Stimulated activated CD8-positive, alpha-beta memory T cell treated with anti-CD3 and anti-CD28 coated beads, Interleukin-7, amount 100 ng/mL, for 1 hour (primary cell): ENCODE data around the gene FMN1.
"Not testable (repeated sequence)": the region's sequence is repeated elsewhere in the genome, so short reads cannot be mapped to it uniquely, and the experiment has no call there.

Experiments
- DNase-seq, 2 donors: peaks; one replicate each; pipeline ENCODE4 v3.0.0-alpha.2; 2020; ENCODE audit warnings: low read depth in 2 of 2

FMN1 gene

GRCh38 chr15:33091983-33092693 is 102.4 kb downstream of the FMN1 start:
- no peak for DNase-seq

DNA sequence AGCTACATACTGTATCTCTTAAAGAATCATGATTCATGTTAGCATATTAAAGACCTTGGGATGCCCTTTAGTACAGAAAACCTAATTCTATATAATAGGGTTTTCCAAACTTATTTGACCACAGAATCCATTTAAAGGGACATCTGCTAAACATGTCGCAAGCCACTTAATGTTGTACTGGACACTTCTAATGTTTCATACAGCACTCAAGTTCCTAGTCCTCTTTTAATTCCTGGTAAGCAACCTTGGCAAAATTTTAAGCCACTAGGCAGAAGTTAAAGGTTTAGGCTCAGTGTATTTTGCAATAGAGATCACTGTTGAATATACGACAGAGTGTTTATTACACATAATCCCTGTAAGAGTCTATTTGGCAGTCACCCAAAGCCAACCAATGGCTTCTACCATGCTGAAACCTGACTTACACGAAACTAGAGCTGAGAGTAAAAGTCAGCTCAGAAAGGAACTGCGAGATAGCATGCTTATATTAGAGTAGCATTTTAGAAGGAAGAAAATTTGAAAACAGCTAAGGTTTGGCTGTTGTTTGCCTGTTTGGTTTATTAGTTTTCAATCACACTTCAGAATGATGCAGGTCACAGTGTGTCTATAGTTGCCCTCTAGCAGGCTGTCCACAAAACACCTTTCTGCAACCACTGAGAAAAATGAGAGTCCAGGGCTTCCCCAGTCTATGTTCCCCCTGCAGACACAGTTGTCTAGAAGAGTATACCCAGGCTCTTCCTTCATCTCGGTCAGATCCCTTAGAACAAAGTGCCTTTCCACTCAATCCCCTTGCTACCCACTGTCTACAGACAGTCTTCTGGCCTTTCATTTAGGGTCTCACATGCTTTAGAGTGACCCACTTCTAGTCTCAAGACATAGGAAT is 104.4 kb downstream of the FMN1 start:
- DNase-seq, result no peak

DNA sequence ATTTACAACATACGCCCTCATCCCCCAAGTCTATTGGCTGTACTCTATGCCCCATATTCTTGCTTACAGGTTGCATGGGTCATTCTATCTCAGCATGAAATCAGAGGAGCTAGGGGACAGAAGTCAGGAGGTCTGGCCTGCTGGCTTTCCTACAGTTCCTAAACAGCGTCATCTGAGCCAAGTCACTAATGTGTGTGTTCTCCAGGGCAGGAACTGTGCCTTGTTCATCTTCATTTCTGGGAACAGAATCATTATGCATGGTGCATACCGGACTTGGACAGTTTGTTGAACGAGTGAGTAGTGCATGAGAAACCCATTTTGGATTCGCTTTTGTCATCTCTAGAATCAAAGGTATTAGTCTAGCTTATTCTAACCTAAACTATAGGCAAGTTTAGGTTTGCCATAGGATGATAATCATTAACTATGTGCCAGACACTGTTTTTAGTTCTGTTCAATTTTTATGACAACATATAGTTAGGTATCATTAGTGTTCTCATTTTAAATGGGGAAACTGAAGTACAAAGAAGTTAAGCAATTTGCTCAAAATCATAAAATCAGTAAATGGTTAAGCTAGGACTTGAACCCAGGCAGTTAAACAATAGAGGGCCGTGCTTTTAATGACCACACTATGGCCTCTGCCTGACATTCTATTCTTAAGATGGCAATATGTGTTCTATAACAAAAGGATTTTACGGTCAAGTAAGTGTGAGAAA is 105.2 kb downstream of the FMN1 start:
- no peak for DNase-seq

- no peak for DNase-seq
Observed at GRCh38 chr15:33086500-33087121, 107.9 kb downstream of the FMN1 start.

DNA sequence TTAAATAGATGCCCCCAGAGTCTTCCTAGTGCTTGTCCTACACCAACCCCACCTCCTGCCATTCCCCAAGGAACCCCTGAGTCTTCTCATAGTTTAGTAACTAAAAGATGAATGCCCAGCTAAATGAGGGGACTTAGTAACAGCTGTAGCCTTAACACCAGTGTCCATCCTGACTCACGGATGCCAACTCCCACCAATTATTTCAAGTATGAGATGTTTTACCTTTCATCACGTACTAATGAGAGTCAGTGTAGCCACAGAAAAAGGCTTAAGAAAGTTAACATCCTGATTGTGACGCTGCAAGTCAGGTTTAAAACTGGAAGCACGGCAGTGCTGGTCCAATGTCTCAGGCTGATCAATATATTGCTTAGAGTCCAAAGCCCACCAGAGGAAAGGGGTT is 109.9 kb downstream of the FMN1 start:
- DNase-seq, result no peak

GRCh38 chr15:33083232-33084081 is 111.1 kb downstream of the FMN1 start:
- no peak for DNase-seq

- no peak for DNase-seq
Observed at GRCh38 chr15:33080006-33080405, 114.5 kb downstream of the FMN1 start.

DNA sequence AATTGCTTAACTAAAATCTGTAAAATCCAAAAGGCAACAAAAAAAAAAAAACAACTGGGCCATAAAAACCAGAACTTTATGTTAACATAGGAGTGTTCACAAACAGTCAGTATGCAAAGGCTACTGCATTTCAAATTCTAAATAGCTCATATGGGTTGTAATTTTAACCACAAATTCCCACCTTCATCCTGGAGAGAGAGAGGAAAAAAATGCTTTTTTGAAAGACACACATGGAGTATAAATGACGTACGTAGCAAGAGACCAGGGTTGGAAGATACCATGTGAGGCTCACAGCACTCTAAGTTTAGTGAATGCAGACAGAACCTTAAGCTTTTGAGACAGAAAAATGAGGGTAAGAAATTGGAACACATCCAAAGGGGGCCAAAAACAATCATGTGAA is 115.9 kb downstream of the FMN1 start:
- DNase-seq, result no peak

- DNase-seq, result no peak
Observed at GRCh38 chr15:33076937-33077336, 117.6 kb downstream of the FMN1 start.

DNA sequence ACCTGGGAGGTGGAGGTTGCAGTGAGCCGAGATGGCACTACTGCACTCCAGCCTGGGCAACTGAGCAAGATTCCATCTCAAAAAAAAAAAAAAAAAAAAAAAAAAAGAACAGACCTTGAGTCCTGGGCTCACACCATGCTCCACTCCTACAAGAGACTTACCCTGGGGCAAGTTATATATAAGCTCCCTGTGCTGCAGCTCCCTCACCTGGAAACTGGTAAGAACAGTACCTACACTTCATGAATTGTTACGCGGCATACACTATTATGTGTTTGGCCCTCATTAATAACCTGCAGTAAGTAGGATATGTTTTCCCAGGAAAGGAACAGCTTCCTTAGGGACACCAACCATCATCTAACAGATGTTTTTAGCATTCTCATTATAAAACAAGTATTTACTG is 119.6 kb downstream of the FMN1 start:
- no peak for DNase-seq

DNA sequence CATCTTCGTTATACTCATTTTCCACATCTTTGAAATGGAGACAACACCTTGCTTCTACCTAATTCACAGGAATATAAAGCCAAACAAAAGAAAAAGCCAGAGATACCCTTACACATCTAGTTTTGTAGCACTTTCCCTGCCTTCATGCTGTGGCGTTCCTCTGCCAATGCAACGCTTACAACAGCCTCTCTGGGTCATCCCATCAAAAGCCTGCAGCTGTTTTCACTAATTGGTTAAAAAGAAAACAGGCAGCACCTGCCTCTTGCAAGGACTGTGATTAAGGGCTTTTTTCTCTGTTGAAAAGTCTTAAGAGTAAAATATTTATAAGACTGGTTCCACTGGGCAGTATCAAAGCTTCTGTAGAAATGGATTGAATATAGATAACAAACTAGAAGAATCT is 120.3 kb downstream of the FMN1 start:
- no peak for DNase-seq

- DNase-seq, result no peak
Observed at GRCh38 chr15:33071451-33071850, 123.1 kb downstream of the FMN1 start.

- not testable (repeated sequence) for DNase-seq
Observed at GRCh38 chr15:33069903-33070302, 124.6 kb downstream of the FMN1 start.

DNA sequence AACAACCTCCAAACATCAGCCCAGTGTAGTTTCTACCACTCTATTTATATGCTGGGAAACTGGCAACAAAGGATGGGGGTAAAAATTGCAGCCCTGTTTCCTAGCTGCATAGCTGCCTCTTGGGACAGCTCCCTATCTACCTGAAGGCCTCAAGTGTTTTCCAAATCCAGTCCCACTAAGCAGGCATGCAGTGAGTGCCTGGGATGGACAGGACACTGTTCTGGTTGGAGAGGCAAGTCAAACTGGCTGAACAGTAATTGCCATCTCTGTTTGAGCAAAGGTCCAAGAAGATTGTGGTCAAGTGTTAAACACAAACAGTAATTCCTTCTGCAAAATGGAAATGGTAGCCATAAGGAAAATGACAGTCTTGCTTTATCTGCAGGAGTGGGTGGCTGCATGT is 125.4 kb downstream of the FMN1 start:
- no peak for DNase-seq

DNA sequence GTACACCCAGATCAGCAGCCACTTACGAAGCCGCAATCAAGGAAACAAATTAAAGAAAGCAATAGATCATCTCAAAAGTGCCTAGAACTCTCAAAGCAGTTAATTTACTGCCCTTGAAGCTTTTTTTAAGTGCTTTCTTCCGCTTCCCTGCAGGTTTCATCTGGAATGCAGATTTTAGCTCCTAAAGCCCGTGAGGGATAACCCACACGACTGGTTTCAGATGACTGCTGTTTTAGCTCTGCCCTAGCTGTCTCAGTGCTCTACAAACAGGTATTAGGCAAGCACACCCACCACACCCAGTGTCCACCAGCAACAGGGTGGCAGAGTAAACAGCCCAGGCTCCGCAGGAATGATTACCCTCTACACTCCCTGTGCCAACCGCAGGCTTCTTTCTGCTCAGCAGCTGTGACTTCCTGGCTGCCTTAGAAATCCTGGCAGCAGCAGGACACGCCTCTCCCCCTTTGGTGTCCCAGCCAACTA is 126.0 kb downstream of the FMN1 start:
- DNase-seq, result no peak

DNA sequence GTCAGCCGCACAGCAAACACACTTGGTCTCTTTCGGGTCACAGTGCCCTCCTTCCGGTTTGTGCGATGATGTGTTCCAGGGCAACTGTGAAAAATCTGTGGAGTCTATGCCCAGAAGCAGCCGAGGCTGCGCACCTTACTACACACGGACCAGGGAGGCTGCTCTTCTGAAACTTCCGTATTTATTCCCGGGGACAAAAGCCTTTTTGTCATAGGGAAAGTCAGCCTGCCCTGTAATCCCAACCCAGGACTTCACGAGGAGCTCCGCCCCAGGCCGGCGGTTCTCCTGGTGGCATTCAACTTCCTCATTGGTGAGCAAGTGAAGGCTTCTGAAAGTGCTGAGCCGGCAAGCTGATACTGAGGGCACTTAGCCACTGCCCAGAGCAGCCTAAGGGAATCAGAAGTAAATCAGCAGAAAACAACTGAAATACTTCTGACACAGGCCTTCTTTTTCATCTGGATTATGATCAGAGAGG is 126.5 kb downstream of the FMN1 start:
- DNase-seq, result no peak

DNA sequence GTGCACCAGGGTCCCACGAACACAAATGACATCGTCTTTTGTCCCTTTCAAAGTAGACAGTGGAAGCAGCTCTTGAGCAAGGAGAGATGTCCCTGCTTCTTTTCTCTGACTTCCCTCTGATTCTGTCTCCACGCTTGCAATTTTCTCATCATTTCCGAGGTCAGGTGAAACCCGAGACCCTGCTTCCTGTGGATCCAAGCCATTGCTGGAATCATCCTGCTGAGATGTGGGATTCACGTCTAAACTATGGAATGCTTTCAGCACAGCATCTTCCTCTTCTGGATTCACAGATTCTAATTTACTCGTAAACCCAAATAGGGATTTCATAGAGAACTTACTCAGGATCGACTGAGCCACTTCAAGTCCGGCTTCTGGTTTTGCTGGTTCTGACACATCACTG is 127.1 kb downstream of the FMN1 start:
- no peak for DNase-seq

DNA sequence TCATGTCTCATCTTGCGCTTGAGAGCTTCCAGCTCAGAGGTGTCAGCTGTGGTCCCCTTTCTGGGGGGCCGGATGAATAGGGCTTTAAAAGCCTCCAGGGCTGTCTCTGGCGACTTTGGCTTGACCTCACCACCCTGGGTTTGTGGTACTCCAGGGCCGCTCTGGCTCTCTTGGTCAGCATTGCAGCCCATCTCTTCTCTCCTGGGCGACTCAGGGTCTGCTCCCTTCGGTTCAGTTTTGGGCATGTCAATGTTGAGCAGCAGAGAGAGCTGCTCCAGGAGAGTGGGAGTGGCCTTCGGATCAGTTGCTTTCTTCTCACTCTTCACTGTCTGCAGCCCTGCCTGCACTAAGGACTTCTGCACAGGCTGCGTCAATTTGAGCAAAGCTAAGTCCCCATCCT is 127.9 kb downstream of the FMN1 start:
- DNase-seq, result no peak

DNA sequence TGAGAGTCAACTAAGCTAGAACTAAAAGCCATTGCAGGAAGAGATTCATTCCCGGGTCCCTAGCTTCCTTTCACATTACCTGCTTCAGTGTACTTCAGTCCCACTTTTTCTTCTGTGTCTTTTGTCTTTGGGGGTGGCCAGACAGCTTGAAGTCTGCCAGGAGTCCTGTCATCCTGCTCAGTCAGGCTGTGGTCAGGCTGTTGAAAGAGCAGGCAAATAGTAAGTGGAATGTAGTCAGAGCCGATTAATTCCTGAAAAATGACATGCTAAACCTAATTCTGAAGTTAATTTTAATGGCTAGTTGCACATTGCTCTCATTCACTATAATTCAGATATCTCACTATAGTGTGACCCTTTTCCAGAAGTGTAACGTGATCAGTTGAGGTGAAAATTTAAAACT is 129.6 kb downstream of the FMN1 start:
- no peak for DNase-seq

- DNase-seq, result no peak
Observed at GRCh38 chr15:33059184-33059583, 135.3 kb downstream of the FMN1 start.

GRCh38 chr15:33057845-33058244 is 136.7 kb downstream of the FMN1 start:
- DNase-seq, result no peak
